Parathyroid adenoma (tissue), 2 donors: ENCODE data around the gene REL.
"Not testable (repeated sequence)": the region's sequence is repeated elsewhere in the genome, so short reads cannot be mapped to it uniquely, and the experiment has no call there.

Source experiments
- H2AFZ ChIP-seq: fragments of 300-600 bp; sonication (generic); one replicate; pipeline ENCODE4 v1.7.0; 2017; ENCODE audit warnings: antibody characterized with exemption, mild to moderate bottlenecking
- H3K27ac ChIP-seq: fragments of 300-600 bp; sonication (generic); one replicate; pipeline ENCODE4 v1.7.0; 2017
- H3K27me3 ChIP-seq: fragments of 300-600 bp; sonication (generic); one replicate; pipeline ENCODE4 v1.7.0; 2017; ENCODE audit warnings: low read length; ENCODE audit not compliant: control insufficient read depth, insufficient read depth
- H3K36me3 ChIP-seq: fragments of 300-600 bp; sonication (generic); one replicate; pipeline ENCODE4 v1.7.0; 2017; ENCODE audit warnings: low read length; ENCODE audit not compliant: control insufficient read depth, insufficient read depth
- H3K4me1 ChIP-seq: fragments of 300-600 bp; sonication (generic); one replicate; pipeline ENCODE4 v1.7.0; 2017; ENCODE audit warnings: control low read depth
- H3K4me2 ChIP-seq: fragments of 300-600 bp; sonication (generic); one replicate; pipeline ENCODE4 v1.7.0; 2017; ENCODE audit warnings: low read length
- H3K4me3 ChIP-seq: fragments of 300-600 bp; sonication (generic); one replicate; pipeline ENCODE4 v1.7.0; 2017; ENCODE audit warnings: low read depth, low read length
- H3K79me2 ChIP-seq: fragments of 300-600 bp; sonication (generic); one replicate; pipeline ENCODE4 v1.7.0; 2017; ENCODE audit warnings: control low read depth
- H3K9ac ChIP-seq: fragments of 300-600 bp; sonication (generic); one replicate; pipeline ENCODE4 v1.7.0; 2017; ENCODE audit warnings: mild to moderate bottlenecking
- H3K9me3 ChIP-seq: fragments of 300-600 bp; sonication (generic); one replicate; pipeline ENCODE4 v1.7.0; 2017; ENCODE audit warnings: low read length; ENCODE audit not compliant: control insufficient read depth
- TF ChIP-seq, protein P1 (sequence below): fragments of 300-600 bp; sonication (generic); IDR thresholded peaks from one replicate; pipeline ENCODE4 v1.7.0; 2017; ENCODE audit warnings: antibody characterized with exemption, mild to moderate bottlenecking
- donor health status: primary hyperparathyroidism.

Gene REL

DNA sequence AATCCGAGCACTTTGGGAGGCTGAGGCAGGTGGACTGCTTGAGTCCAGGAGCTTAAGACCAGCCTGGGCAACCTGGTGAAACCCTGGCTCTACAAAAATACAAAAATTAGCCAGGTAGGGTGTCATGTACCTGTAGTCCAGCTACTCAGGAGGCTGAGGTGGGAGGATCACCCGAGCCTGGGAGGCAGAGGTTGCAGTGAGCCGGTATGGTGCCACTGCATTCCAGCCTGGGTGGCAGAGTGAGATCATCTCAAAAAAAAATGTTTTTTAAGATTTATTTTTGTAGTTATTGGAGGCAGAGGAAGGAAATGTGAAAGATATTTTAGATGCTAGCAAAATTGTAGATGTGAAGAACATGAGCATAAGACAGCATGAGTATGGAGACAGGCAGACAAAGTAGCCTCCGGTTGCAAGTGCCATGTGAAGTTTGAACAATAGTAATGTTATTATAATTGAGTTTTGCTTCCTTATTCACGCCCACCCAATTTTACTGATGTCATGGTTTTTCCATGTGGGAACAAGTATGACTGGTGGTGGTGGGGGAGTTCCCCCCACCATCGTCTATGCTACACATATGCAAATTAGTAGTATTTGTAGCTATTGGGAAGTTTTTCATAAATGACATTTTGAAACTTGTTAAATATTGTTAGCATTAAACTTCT is 18.0 kb downstream of the REL start:
- TF ChIP-seq, protein P1, sequence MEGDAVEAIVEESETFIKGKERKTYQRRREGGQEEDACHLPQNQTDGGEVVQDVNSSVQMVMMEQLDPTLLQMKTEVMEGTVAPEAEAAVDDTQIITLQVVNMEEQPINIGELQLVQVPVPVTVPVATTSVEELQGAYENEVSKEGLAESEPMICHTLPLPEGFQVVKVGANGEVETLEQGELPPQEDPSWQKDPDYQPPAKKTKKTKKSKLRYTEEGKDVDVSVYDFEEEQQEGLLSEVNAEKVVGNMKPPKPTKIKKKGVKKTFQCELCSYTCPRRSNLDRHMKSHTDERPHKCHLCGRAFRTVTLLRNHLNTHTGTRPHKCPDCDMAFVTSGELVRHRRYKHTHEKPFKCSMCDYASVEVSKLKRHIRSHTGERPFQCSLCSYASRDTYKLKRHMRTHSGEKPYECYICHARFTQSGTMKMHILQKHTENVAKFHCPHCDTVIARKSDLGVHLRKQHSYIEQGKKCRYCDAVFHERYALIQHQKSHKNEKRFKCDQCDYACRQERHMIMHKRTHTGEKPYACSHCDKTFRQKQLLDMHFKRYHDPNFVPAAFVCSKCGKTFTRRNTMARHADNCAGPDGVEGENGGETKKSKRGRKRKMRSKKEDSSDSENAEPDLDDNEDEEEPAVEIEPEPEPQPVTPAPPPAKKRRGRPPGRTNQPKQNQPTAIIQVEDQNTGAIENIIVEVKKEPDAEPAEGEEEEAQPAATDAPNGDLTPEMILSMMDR: no peak
- Histone ChIP-seq H3K4me2 (no peak overlapping the region), H3K79me2 (peaks cover 3% of the 10 kb centered on the region), H3K36me3 (no peaks in the 10 kb centered on the region), H3K27ac (no peak overlapping the region), H2AFZ (no peak overlapping the region), H3K9me3 (no peaks in the 10 kb centered on the region), H3K4me3 (no peak overlapping the region), H3K27me3 (no peaks in the 10 kb centered on the region), H3K4me1 (no peaks in the 10 kb centered on the region), H3K9ac (no peak overlapping the region)

DNA sequence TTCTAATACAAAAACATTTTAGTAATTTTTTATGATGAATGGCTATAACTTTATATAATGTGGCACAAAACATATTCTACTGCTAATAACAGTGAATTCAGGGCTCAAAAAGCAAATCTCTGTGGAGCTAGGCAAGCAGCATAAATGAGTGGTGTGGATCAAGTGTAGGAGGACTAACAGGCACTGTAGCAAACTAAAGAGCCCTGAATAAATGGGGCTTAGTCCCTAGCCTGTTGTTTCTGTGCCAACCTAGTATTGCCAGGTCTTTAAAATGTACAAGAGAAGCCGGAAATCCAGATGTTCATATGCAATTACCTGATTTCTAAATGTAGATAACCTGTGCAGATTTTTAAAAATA is 18.5 kb downstream of the REL start:
- no peak overlapping the region for H3K4me3 ChIP-seq
- no peaks in the 10 kb centered on the region for H3K36me3 ChIP-seq
- no peaks in the 10 kb centered on the region for H3K4me1 ChIP-seq
- TF ChIP-seq, protein P1: no peak
- H3K79me2 ChIP-seq: peaks cover 3% of the 10 kb centered on the region
- H3K27ac ChIP-seq: no peak overlapping the region
- no peak overlapping the region for H2AFZ ChIP-seq
- H3K9ac ChIP-seq: no peak overlapping the region
- H3K4me2 ChIP-seq: no peak overlapping the region
- H3K9me3 ChIP-seq: no peaks in the 10 kb centered on the region
- no peaks in the 10 kb centered on the region for H3K27me3 ChIP-seq

DNA sequence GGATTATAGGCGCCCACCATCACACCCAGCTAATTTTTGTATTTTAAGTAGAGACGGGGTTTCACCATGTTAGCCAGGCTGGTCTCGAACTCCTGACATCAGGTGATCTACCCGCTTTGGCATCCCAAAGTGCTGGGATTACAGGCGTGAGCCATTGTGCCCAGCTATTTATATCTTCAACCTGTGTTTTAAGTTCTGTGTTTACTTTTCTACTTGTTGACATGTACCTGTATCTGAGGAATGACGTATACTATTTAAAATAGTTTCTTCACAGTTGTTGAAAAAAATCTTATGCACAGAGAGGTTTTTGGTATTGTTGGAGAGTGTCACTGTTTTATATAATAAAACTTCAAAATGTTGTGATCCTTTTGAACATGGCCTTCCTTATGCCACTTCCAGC is 19.9 kb downstream of the REL start:
- H3K27ac ChIP-seq, H3K4me3 ChIP-seq, H2AFZ ChIP-seq, H3K36me3 ChIP-seq, H3K79me2 ChIP-seq, H3K4me2 ChIP-seq, H3K9ac ChIP-seq, H3K4me1 ChIP-seq, H3K9me3 ChIP-seq, H3K27me3 ChIP-seq: not testable (repeated sequence)

DNA sequence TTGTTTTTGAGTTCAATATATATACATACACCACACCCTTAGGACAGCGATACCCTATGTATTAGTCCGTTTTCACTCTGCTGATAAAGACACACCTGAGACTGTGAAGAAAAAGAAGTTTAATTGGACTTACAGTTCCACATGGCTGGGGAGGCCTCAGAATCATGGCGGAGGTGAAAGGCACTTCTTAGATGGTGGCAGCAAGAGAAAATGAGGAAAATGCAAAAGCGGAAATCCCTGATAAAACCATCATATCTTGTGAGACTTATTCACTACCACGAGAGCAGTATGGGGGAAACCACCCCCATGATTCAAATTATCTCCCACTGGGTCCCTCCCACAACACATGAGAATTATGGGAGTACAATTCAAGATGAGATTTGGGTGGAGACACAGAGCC is 24.5 kb downstream of the REL start:
- H2AFZ ChIP-seq, H3K36me3 ChIP-seq, H3K79me2 ChIP-seq, H3K9me3 ChIP-seq, H3K4me3 ChIP-seq, H3K4me1 ChIP-seq, H3K27me3 ChIP-seq, H3K4me2 ChIP-seq, H3K27ac ChIP-seq, H3K9ac ChIP-seq: not testable (repeated sequence)

DNA sequence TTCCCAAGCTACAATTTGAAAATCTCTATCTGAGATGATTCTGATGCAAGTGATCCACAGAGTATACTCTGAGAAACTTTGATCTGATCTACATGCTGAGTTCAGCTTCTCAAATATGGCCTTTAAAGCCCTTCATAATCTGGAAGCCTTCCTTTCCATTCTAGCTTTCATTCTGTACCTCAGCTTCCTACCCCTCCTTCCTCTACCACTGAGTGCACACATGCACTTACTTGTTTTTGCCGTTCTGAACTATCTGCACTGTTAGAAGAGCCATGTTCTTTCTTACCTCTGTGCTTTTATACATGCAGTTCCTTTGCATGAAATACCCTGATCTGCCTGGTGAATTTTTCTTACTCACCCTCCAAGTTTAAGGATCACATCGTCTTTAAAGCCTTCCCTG is 25.0 kb downstream of the REL start:
- no peaks in the 10 kb centered on the region for H3K4me1 ChIP-seq
- TF ChIP-seq, protein P1: no peak
- H3K79me2 ChIP-seq: peaks cover 6% of the 10 kb centered on the region
- no peak overlapping the region for H3K4me2 ChIP-seq
- no peaks in the 10 kb centered on the region for H3K36me3 ChIP-seq
- no peak overlapping the region for H3K4me3 ChIP-seq
- no peaks in the 10 kb centered on the region for H3K27me3 ChIP-seq
- no peak overlapping the region for H3K9ac ChIP-seq
- H3K27ac ChIP-seq: no peak overlapping the region
- H3K9me3 ChIP-seq: no peaks in the 10 kb centered on the region
- H2AFZ ChIP-seq: no peak overlapping the region

DNA sequence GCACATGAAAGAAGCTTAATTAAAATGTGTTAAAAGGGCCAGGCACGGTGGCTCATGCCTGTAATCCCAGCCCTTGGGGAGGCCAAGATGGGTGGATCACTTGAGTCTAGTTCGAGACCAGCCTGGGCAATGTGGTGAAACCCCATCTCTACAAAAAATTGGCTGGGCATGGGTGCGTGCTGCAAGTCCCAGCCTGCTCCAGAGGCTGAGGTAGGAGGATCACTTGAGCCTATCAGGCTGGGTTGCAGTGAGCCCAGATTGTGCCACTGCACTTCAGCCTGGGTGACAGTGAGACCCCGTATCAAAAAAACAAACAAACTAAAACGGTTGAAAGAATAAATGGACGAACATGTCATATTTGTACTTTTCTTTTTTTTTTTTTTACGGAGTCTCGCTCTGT is 26.0 kb downstream of the REL start:
- H2AFZ ChIP-seq: no peak overlapping the region
- H3K79me2 ChIP-seq: peaks cover 6% of the 10 kb centered on the region
- H3K27me3 ChIP-seq: no peaks in the 10 kb centered on the region
- H3K4me1 ChIP-seq: no peaks in the 10 kb centered on the region
- no peak overlapping the region for H3K4me3 ChIP-seq
- no peak overlapping the region for H3K9ac ChIP-seq
- TF ChIP-seq, protein P1: no peak
- no peaks in the 10 kb centered on the region for H3K36me3 ChIP-seq
- no peak overlapping the region for H3K4me2 ChIP-seq
- no peak overlapping the region for H3K27ac ChIP-seq
- no peaks in the 10 kb centered on the region for H3K9me3 ChIP-seq
